Myocyte (in vitro differentiated cells): ENCODE data around the gene MTG2. TPM values are rescaled to one million over a fixed set of nuclear protein-coding genes. Genes with fewer than 3 reads are reported as not detected.

Experiments used
- DNase-seq: peaks from one replicate; pipeline ENCODE4 v3.0.0-alpha.2; 2012; ENCODE audit warnings: low read depth
- total RNA-seq: library from RNA; depleted of rRNA; stranded (reverse); fragments of >200 nt; gene quantifications from 2 replicates; pipeline ENCODE4 v1.2.3, GENCODE V29; 2014

The MTG2 gene
- total RNA-seq, 1 donor from 2014 or later, result 39.5 TPM

- no peak for DNase-seq
These were observed 49.4 kb downstream of the MTG2 start for GRCh38 chr20:62232194-62232593.

GRCh38 chr20:62232770-62233645 is 50.2 kb downstream of the MTG2 start:
- peak; percentile 64 for DNase-seq

DNA sequence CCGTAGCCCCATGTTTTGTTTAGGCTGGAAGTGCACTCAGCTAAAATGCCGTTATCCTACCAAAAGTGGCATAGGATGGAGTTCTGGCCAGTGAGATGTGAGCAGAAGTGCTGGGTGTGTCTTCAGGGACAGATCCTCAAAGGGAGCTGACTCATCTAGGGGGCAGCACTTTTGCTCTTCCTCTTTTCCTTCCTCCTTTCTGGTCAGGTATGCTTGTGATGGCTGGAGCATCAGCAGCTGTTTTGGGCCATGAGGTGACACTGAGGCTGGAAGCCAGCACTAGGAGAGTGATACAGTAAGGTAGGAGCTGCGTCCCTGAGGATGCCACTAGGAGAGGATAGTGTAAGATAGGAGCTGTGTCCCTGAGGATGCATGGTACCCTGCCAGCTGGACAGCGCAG is 50.9 kb downstream of the MTG2 start:
- no peak for DNase-seq

DNA sequence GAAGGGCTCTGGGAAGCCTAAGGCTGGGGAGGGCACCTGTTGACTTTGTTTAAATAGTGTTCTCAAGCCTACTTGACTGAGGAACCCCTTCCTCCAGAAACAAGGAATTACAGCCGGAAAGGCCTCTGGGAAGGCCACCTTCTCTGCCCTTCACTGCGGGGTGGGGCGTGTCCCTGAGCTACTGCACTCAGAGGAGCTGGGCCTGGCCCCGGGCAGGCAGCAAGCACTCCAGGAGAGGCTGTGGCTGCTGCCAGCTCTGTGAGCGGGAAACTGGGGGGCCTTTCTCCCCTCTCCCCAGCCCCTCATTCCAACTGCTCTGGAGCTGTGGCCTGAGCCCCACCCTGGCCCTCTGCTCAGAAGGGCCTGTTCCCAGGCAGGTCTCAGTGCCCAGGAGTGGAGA is 51.5 kb downstream of the MTG2 start:
- no peak for DNase-seq

- peak; percentile 81 for DNase-seq
These were observed 52.4 kb downstream of the MTG2 start for GRCh38 chr20:62235001-62235776.

DNA sequence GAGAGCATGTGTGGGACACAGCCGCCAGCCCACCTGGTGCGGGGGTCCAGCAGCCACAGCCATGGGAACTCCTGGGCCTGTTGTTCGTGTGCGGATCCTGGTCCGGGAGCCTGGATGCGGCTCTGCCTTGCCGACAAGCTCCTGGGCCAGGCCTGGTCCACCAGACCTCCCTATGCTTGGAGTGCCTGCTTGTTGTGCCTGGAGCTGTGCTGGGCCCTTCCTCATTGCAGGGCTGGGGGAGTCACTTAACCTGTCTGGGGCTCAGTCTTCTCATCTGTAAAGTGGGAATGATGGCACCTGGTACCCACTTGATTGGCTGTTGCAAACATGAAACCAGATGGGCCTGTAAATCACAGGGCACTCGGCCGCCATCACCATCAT is 52.9 kb downstream of the MTG2 start:
- no peak for DNase-seq

GRCh38 chr20:62236200-62236599 is 53.4 kb downstream of the MTG2 start:
- DNase-seq, result no peak

DNA sequence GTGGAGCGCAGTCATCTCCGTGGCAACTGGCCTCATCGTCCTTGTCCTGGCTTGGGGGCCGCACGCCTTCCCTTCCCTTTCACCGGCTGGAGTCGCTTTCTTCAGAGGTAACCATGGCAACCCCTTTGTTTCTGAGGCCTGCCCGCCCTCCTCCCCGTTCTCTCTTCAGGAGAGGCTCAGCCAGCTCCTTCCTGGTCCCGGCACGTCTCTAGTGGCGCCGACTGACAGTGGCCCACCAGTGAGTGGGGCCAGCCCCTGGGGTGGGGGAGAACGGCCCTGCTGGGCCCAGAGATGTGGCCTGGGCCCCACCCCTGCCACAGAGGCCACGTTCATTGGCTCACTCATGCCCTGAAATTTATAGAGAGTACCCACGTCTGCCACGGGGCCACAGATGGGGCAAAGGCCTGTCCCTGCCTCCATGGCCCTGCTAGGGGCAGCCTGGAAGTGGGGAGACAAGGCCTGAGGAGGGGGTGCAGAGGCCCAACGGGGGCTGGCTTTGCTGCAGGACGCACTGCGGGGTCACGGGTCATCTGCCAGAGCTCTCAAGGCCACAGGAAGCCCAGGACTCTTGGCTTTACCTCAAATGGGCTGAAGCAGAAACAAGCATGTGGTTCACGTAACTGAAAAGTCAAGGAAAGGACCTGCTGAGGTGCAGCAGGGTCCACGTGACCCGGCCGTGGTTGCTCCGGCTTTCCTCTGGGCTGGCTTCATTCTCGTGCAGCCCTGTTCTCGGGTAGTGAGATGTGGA is 54.1 kb downstream of the MTG2 start:
- no peak for DNase-seq

DNA sequence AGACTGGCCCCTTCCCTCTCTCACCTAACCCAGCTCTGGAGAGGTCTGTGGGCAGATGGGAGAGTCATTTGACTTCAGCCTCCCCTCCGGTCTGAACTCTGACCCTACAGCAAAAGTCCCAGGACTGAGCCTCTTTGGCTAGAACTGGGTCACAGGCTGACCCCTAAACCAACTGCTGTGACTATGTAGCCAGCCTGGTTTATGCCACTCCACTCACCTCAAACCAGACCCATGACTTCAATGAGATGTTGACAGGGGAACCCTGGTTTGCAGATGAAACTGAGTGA is 54.6 kb downstream of the MTG2 start:
- no peak for DNase-seq

- peak; percentile 97 for DNase-seq
These were observed 55.2 kb downstream of the MTG2 start, which contains the start of gene OSBPL2 for GRCh38 chr20:62237801-62238568. TSS of gene OSBPL2 (plus strand) at chr20:62238521. CDS start at chr20:62256185, 17,664 bp downstream.

- no peak for DNase-seq
These were observed 55.9 kb downstream of the MTG2 start for GRCh38 chr20:62238569-62239277.

GRCh38 chr20:62239278-62239879 is 56.6 kb downstream of the MTG2 start:
- no peak for DNase-seq

- DNase-seq, result no peak
These were observed 57.3 kb downstream of the MTG2 start for GRCh38 chr20:62240020-62240685.

GRCh38 chr20:62241506-62241905 is 58.7 kb downstream of the MTG2 start:
- DNase-seq, result no peak

DNA sequence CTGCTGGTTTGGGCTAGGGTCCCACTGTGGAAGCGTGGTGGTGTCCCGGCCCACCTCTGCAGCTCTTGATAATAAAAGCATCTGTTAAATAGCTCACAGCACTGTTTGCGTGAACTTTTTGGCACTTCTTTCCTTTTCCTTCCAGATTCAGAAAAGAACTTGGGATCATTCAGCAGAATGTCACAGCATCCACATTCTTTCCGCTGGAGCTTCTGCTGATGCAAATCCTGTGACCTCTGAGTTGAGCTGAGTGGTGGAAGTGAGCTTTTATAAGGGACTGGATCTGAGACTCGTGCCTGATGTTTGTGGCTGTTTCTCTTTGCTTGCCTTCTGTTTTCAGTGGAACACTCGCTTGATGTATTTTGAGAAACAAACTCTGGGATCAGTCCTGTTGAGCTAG is 59.3 kb downstream of the MTG2 start:
- DNase-seq, result no peak

DNA sequence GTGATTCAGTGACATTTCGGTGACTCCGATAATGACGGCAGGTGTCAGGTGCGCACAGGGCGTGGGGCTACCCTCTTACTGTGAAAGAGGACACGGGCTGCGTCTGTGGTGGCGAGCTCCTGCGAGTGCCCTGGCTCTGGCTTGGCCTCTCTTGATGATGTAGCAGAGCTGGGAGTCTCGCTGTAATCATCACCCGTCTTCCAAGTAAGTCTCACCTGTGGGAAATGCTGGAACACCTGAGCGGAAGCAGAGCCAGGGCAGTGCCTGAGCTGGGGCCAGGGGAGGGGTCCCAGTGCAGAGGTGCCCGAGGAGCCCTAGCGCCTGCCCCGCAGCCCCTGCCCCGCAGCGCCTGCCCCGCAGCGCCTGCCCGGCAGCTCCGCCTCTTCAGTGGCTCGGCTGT is 60.3 kb downstream of the MTG2 start:
- no peak for DNase-seq

- no peak for DNase-seq
These were observed 61.2 kb downstream of the MTG2 start for GRCh38 chr20:62243906-62244515.

DNA sequence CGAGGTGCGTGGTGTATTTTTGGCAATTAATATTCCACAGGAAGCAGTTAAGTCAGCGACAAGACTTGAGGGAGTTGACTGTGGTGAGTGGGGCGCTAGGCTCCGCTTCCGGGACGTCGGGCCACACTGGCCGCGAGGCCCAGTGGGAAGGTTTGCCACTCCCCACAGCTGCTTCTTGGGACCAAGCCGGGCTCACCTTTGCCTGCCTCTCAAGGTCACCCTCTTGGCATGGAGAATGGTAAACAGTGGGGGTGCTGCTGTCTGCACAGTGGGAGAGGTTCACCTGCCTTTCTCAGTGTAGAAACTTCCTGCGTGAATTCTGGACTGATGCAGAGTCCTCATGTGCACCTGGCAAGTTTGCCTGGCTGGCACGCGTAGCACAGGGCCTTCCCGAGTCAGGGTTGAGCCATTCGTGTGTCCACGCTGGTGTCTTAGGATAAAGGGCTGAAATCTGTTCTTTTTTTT is 61.8 kb downstream of the MTG2 start:
- DNase-seq, result no peak

GRCh38 chr20:62245911-62246280 is 63.1 kb downstream of the MTG2 start:
- no peak for DNase-seq
